Fibroblast of lung (primary cell): ENCODE results near the gene KDM3A. TPM values are rescaled to one million over a fixed set of nuclear protein-coding genes. Genes with fewer than 3 reads are reported as not detected.

Experiments used
- DNase-seq, 2 donors: peaks; one replicate each; pipeline versions ENCODE4 v3.0.0 to v3.0.0-alpha.2; 2010; ENCODE audit warnings: low read depth in 2 of 2
- H2AFZ ChIP-seq: 2 replicates; pipeline ENCODE4 v1.5.1; 2012; ENCODE audit warnings: low read length, control low read depth, inconsistent platforms
- H3K27ac ChIP-seq: 2 replicates; pipeline ENCODE4 v1.5.1; 2011; ENCODE audit warnings: low read length, control low read depth; ENCODE audit not compliant: insufficient read depth
- H3K27me3 ChIP-seq: 2 replicates; pipeline ENCODE4 v1.5.1; 2011; ENCODE audit warnings: mild to moderate bottlenecking, low read length; ENCODE audit not compliant: control insufficient read depth, insufficient read depth
- H3K36me3 ChIP-seq: 2 replicates; pipeline ENCODE4 v1.5.1; 2011; ENCODE audit warnings: low read length; ENCODE audit not compliant: control insufficient read depth, insufficient read depth
- H3K4me1 ChIP-seq: 2 replicates; pipeline ENCODE4 v1.5.1; 2011; ENCODE audit warnings: low read length; ENCODE audit not compliant: control insufficient read depth, insufficient read depth; ENCODE audit errors: extremely low read depth
- H3K4me2 ChIP-seq: 2 replicates; pipeline ENCODE4 v1.5.1; 2011; ENCODE audit warnings: low read length, control low read depth; ENCODE audit not compliant: insufficient read depth; ENCODE audit errors: extremely low read depth
- H3K4me3 ChIP-seq, 4 experiments: fragments of 200-600 bp in 1 of 4; sonication (generic) in 1 of 4; replicated peaks in 1 of 4; 2 replicates each; pipeline ENCODE4 v1.5.1; 2011 to 2016; ENCODE audit warnings: low read length in 4 of 4, low read depth in 3 of 4, mild to moderate bottlenecking in 3 of 4, control low read depth in 2 of 4, inconsistent platforms in 1 of 4, mixed read lengths in 1 of 4; ENCODE audit not compliant: insufficient read depth in 1 of 4; ENCODE audit errors: control extremely low read depth in 1 of 4
- H3K79me2 ChIP-seq: 2 replicates; pipeline ENCODE4 v1.5.1; 2012; ENCODE audit warnings: mild to moderate bottlenecking, low read length, inconsistent platforms; ENCODE audit not compliant: control insufficient read depth, insufficient read depth
- H3K9ac ChIP-seq: 2 replicates; pipeline ENCODE4 v1.5.1; 2011; ENCODE audit warnings: mild to moderate bottlenecking, low read length, control low read depth; ENCODE audit not compliant: insufficient read depth
- H3K9me3 ChIP-seq: 2 replicates; pipeline ENCODE4 v1.5.1; 2012; ENCODE audit warnings: low read depth, low read length; ENCODE audit not compliant: control insufficient read depth, insufficient read depth
- H4K20me1 ChIP-seq: 2 replicates; pipeline ENCODE4 v1.5.1; 2011; ENCODE audit warnings: low read length; ENCODE audit not compliant: control insufficient read depth, insufficient read depth; ENCODE audit errors: extremely low read depth
- CTCF ChIP-seq, 2 donors: IDR thresholded peaks in 1 of 2; conservative IDR thresholded peaks in 1 of 2; 1 replicate in 1 of 2; 2 replicates in 1 of 2; pipeline ENCODE4 v1.5.1; 2011 to 2012; ENCODE audit warnings: low read length in 2 of 2, control low read depth in 1 of 2, inconsistent platforms in 1 of 2, low read depth in 1 of 2, mild to moderate bottlenecking in 1 of 2
- EZH2 ChIP-seq: IDR thresholded peaks from 2 replicates; pipeline ENCODE4 v1.5.1; 2012; ENCODE audit warnings: low read length, control low read depth, mild to moderate bottlenecking; ENCODE audit errors: missing control alignments
- polyA plus RNA-seq, 2 donors: library from polyadenylated mRNA; depleted of rRNA in 1 of 2; stranded (reverse) in 1 of 2; unstranded in 1 of 2; fragments of >200 nt; gene quantifications; 2 replicates each; pipeline ENCODE4 v1.2.1, GENCODE V29; 2011 to 2012; ENCODE audit warnings: missing spikeins in 1 of 2
- total RNA-seq: library from RNA; depleted of rRNA; stranded (reverse); fragments of >200 nt; gene quantifications from 2 replicates; pipeline ENCODE4 v1.2.1, GENCODE V29; 2014

The KDM3A gene
- total and polyA plus RNA-seq, 2 donors (not counting 1 experiment from before 2014, with no cell fraction given), result 20.5 to 26.0 TPM

GRCh38 chr2:86461042-86461743 lies 20.0 kb downstream of the KDM3A start:
- no peaks in the 10 kb centered on the region for H3K79me2 ChIP-seq
- no peak overlapping the region for H3K27ac ChIP-seq
- peaks cover 14% of the 10 kb centered on the region for H3K36me3 ChIP-seq

GRCh38 chr2:86464652-86465051 lies 23.5 kb downstream of the KDM3A start:
- Histone ChIP-seq H3K9me3 (no peaks in the 10 kb centered on the region), H4K20me1 (no peaks in the 10 kb centered on the region), H3K27ac (no peak overlapping the region), H3K79me2 (no peaks in the 10 kb centered on the region), H3K4me2 (no peak overlapping the region), H3K9ac (no peak overlapping the region), H2AFZ (no peak overlapping the region), H3K4me3 (no peak overlapping the region), H3K36me3 (peaks cover 4% of the 10 kb centered on the region), H3K4me1 (no peaks in the 10 kb centered on the region), H3K27me3 (no peaks in the 10 kb centered on the region)
- DNase-seq, result no peak
- TF ChIP-seq CTCF (conservative IDR thresholded peaks at IDR 0.05 in 1 of 2, IDR thresholded peaks at IDR 0.05 in 1 of 2; ENCODE audit: low read depth in 1 of 2, low read length in 2 of 2), result no peak
- no peak for TF ChIP-seq EZH2

More at GRCh38 chr2:86461042-86461743, 20.0 kb downstream of the KDM3A start:
- no peaks in the 10 kb centered on the region for H3K9me3 ChIP-seq
- H3K9ac ChIP-seq, result no peak overlapping the region
- no peaks in the 10 kb centered on the region for H3K27me3 ChIP-seq
- no peak overlapping the region for H3K4me2 ChIP-seq
- H3K4me1 ChIP-seq, result no peaks in the 10 kb centered on the region
- no peak overlapping the region for H2AFZ ChIP-seq
- no peak overlapping the region for H3K4me3 ChIP-seq
- TF ChIP-seq CTCF (conservative IDR thresholded peaks at IDR 0.05 in 1 of 2, IDR thresholded peaks at IDR 0.05 in 1 of 2; ENCODE audit: low read depth in 1 of 2, low read length in 2 of 2) (no peak), EZH2 (no peak)
- no peak for DNase-seq
- H4K20me1 ChIP-seq, result no peaks in the 10 kb centered on the region

- no peaks in the 10 kb centered on the region for H3K79me2 ChIP-seq
- H3K4me3 ChIP-seq, result no peak overlapping the region
- no peaks in the 10 kb centered on the region for H4K20me1 ChIP-seq
- no peak overlapping the region for H2AFZ ChIP-seq
- H3K4me1 ChIP-seq, result no peaks in the 10 kb centered on the region
- no peak for DNase-seq
- H3K36me3 ChIP-seq, result peaks cover 2% of the 10 kb centered on the region
- no peaks in the 10 kb centered on the region for H3K9me3 ChIP-seq
- no peak overlapping the region for H3K9ac ChIP-seq
- no peak overlapping the region for H3K27ac ChIP-seq
- TF ChIP-seq CTCF (conservative IDR thresholded peaks at IDR 0.05 in 1 of 2, IDR thresholded peaks at IDR 0.05 in 1 of 2; ENCODE audit: low read depth in 1 of 2, low read length in 2 of 2), result no peak
- no peak overlapping the region for H3K4me2 ChIP-seq
- H3K27me3 ChIP-seq, result no peaks in the 10 kb centered on the region
Measured at GRCh38 chr2:86466306-86466705, 25.1 kb downstream of the KDM3A start.
